ENCODE measurements around the gene GATA2. TPM values are rescaled to one million over a fixed set of nuclear protein-coding genes. Genes with fewer than 3 reads are reported as not detected.

GATA2 gene
- total and polyA plus RNA-seq, 2 donors (not counting 1 experiment from before 2014, with no cell fraction given): 0.27 TPM; not detected in 1

DNA sequence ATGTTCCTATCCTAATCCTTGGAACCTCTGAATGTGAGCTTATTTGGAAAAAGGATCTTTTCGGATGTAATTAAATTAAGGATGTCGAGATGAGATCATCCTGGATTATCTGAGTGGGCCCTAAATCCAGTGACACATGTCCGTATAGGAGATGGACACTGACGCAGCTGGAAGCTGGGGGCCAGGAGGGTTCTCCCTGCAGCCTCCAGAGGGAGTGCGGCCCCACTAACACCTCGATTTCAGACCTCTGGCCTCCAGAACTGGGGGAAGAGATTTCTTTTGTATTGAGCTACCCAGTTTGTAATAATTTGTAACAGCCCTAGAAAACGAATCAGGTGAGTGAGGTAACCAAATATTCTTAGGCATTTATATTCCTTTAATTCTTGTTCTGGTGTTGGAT lies 28.8 kb downstream of the GATA2 start:
- Histone ChIP-seq H3K36me3 (replicated peaks in 1 of 2; ENCODE audit: control extremely low read depth in 1 of 2, control insufficient read depth in 1 of 2, extremely low read depth in 1 of 2, insufficient read depth in 2 of 2, low read length in 1 of 2) (no peaks in the 10 kb centered on the region), H4K20me1 (ENCODE audit: control insufficient read depth, insufficient read depth, low read length, poor library complexity, severe bottlenecking) (no peaks in the 10 kb centered on the region), H3K4me3 (ENCODE audit: control extremely low read depth in 1 of 5, extremely low read depth in 1 of 5, insufficient read depth in 1 of 5, low read depth in 2 of 5, low read length in 4 of 5) (no peak overlapping the region), H3K27me3 (replicated peaks in 1 of 4; ENCODE audit: control extremely low read depth in 1 of 4, control insufficient read depth in 3 of 4, insufficient read depth in 4 of 4, low read length in 3 of 4) (peaks cover 0 to 3% (median 0%) of the 10 kb centered on the region in 4 experiments), H3K4me2 (replicated peaks; ENCODE audit: low read depth, low read length, poor library complexity, severe bottlenecking) (no peak overlapping the region), H3K79me2 (ENCODE audit: control insufficient read depth, insufficient read depth, low read length) (no peaks in the 10 kb centered on the region), H3K9me3 (ENCODE audit: control extremely low read depth in 1 of 3, control insufficient read depth in 2 of 3, insufficient read depth in 1 of 3, low read length in 2 of 3) (no peaks in the 10 kb centered on the region), H2AFZ (ENCODE audit: insufficient read depth, low read depth, low read length, poor library complexity, severe bottlenecking) (no peak overlapping the region), H3K9ac (ENCODE audit: low read length) (no peak overlapping the region), H3K4me1 (ENCODE audit: control insufficient read depth in 2 of 2, insufficient read depth in 2 of 2, low read length in 2 of 2) (no peaks in the 10 kb centered on the region), H3K27ac (ENCODE audit: low read length in 2 of 2) (no peak overlapping the region)
- Mint-ChIP-seq H3K9me3 (ENCODE audit: insufficient read depth) (no peaks in the 10 kb centered on the region), H3K4me1 (no peaks in the 10 kb centered on the region), H3K4me3 (no peak overlapping the region), H3K27me3 (peaks cover 32% of the 10 kb centered on the region), H3K27ac (no peak overlapping the region)
- ChIA-PET CTCF (no interaction called here), POLR2A (no interaction called here)
- ATAC-seq (ENCODE audit: low read depth) (no peak), DNase-seq (no peak)
- intact Hi-C loops (cut with micrococcal nuclease): no loop called here
- WGBS (ENCODE audit: insufficient coverage): 81% methylated on average over 5 of the region's 7 CpGs
- no peak for TF ChIP-seq EZH2 (IDR thresholded peaks at IDR 0.05; ENCODE audit: borderline replicate concordance, insufficient read depth, low read depth, low read length, poor library complexity, severe bottlenecking)
- TF ChIP-seq, protein P1, sequence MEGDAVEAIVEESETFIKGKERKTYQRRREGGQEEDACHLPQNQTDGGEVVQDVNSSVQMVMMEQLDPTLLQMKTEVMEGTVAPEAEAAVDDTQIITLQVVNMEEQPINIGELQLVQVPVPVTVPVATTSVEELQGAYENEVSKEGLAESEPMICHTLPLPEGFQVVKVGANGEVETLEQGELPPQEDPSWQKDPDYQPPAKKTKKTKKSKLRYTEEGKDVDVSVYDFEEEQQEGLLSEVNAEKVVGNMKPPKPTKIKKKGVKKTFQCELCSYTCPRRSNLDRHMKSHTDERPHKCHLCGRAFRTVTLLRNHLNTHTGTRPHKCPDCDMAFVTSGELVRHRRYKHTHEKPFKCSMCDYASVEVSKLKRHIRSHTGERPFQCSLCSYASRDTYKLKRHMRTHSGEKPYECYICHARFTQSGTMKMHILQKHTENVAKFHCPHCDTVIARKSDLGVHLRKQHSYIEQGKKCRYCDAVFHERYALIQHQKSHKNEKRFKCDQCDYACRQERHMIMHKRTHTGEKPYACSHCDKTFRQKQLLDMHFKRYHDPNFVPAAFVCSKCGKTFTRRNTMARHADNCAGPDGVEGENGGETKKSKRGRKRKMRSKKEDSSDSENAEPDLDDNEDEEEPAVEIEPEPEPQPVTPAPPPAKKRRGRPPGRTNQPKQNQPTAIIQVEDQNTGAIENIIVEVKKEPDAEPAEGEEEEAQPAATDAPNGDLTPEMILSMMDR (IDR thresholded peaks at IDR 0.05): no peak

DNA sequence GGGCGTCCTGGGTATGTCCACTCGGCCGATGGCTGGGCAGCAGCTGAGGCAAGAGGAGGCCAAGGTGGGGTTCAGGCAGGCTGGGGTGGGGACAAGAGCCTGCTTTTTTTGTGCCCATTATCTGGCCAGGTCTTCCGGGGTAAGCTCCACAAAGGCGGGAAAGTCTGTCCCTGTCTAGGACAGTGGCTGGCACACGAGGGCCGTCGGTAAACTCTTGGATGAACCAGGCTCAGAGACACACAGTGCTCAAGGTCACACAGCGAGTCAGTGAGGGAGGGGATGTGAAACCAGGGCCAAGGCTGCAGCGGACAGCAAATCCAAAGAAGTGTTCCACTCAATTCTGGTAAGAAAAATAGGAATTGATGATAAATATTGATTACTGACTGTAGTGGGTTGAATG lies 29.2 kb downstream of the GATA2 start:
- Histone ChIP-seq H3K4me3 (ENCODE audit: control extremely low read depth in 1 of 5, extremely low read depth in 1 of 5, insufficient read depth in 1 of 5, low read depth in 2 of 5, low read length in 4 of 5) (no peak overlapping the region), H3K27ac (ENCODE audit: low read length in 2 of 2) (no peak overlapping the region), H2AFZ (ENCODE audit: insufficient read depth, low read depth, low read length, poor library complexity, severe bottlenecking) (no peak overlapping the region), H3K9ac (ENCODE audit: low read length) (no peak overlapping the region), H3K9me3 (ENCODE audit: control extremely low read depth in 1 of 3, control insufficient read depth in 2 of 3, insufficient read depth in 1 of 3, low read length in 2 of 3) (no peaks in the 10 kb centered on the region), H3K36me3 (replicated peaks in 1 of 2; ENCODE audit: control extremely low read depth in 1 of 2, control insufficient read depth in 1 of 2, extremely low read depth in 1 of 2, insufficient read depth in 2 of 2, low read length in 1 of 2) (no peaks in the 10 kb centered on the region), H3K4me1 (ENCODE audit: control insufficient read depth in 2 of 2, insufficient read depth in 2 of 2, low read length in 2 of 2) (no peaks in the 10 kb centered on the region), H3K79me2 (ENCODE audit: control insufficient read depth, insufficient read depth, low read length) (no peaks in the 10 kb centered on the region), H3K27me3 (replicated peaks in 1 of 4; ENCODE audit: control extremely low read depth in 1 of 4, control insufficient read depth in 3 of 4, insufficient read depth in 4 of 4, low read length in 3 of 4) (peaks cover 0 to 3% (median 0%) of the 10 kb centered on the region in 4 experiments), H4K20me1 (ENCODE audit: control insufficient read depth, insufficient read depth, low read length, poor library complexity, severe bottlenecking) (no peaks in the 10 kb centered on the region), H3K4me2 (replicated peaks; ENCODE audit: low read depth, low read length, poor library complexity, severe bottlenecking) (no peak overlapping the region)
- no peak for TF ChIP-seq EZH2 (IDR thresholded peaks at IDR 0.05; ENCODE audit: borderline replicate concordance, insufficient read depth, low read depth, low read length, poor library complexity, severe bottlenecking)
- TF ChIP-seq, protein P1 (IDR thresholded peaks at IDR 0.05): no peak
- Mint-ChIP-seq H3K4me1 (no peaks in the 10 kb centered on the region), H3K27me3 (peaks cover 30% of the 10 kb centered on the region), H3K27ac (no peak overlapping the region), H3K9me3 (ENCODE audit: insufficient read depth) (no peaks in the 10 kb centered on the region), H3K4me3 (no peak overlapping the region)
- intact Hi-C loops (cut with micrococcal nuclease): no loop called here
- WGBS (ENCODE audit: insufficient coverage): 90% methylated on average over 10 of the region's 10 CpGs
- ChIA-PET CTCF (no interaction called here), POLR2A (no interaction called here)
- ATAC-seq (ENCODE audit: low read depth) (no peak), DNase-seq (no peak)

All from B cell (primary cell).